ENCODE results near the gene COL28A1. TPM values are rescaled to one million over a fixed set of nuclear protein-coding genes. Genes with fewer than 3 reads are reported as not detected.

The COL28A1 gene
- total RNA-seq, 2 donors from 2014 or later: 1.8 to 6.2 TPM

GRCh38 chr7:7522421-7522820 lies 13.3 kb downstream of the COL28A1 start:
- no peak for TF ChIP-seq POLR2AphosphoS5 (IDR thresholded peaks at IDR 0.05)
- TF ChIP-seq CTCF (IDR thresholded peaks at IDR 0.05): no peak
- TF ChIP-seq POLR2A (IDR thresholded peaks at IDR 0.05): no peak
- Histone ChIP-seq H3K27me3 (replicated peaks; ENCODE audit: insufficient read depth) (no peaks in the 10 kb centered on the region), H3K4me1 (replicated peaks) (no peaks in the 10 kb centered on the region), H3K4me3 (no peak overlapping the region), H3K27ac (no peak overlapping the region), H3K36me3 (no peaks in the 10 kb centered on the region), H3K9me3 (no peaks in the 10 kb centered on the region)
- WGBS: 77% methylated on average over 3 of the region's 3 CpGs
- intact Hi-C loops (cut with DNase I): no loop called here
- no peak for DNase-seq (ENCODE audit: low spot score)

GRCh38 chr7:7521259-7521658 lies 14.4 kb downstream of the COL28A1 start:
- TF ChIP-seq POLR2AphosphoS5 (IDR thresholded peaks at IDR 0.05) (no peak), POLR2A (IDR thresholded peaks at IDR 0.05) (no peak), CTCF (IDR thresholded peaks at IDR 0.05) (no peak)
- intact Hi-C loops (cut with DNase I): no loop called here
- H3K27ac ChIP-seq: no peak overlapping the region
- WGBS: 67% methylated on average over 3 of the region's 3 CpGs
- no peaks in the 10 kb centered on the region for H3K27me3 ChIP-seq (replicated peaks; ENCODE audit: insufficient read depth)
- no peaks in the 10 kb centered on the region for H3K9me3 ChIP-seq
- H3K36me3 ChIP-seq: no peaks in the 10 kb centered on the region
- H3K4me1 ChIP-seq (replicated peaks): no peaks in the 10 kb centered on the region
- no peak for DNase-seq (ENCODE audit: low spot score)
- H3K4me3 ChIP-seq: no peak overlapping the region

GRCh38 chr7:7519528-7519927 lies 16.1 kb downstream of the COL28A1 start:
- no peak overlapping the region for H3K27ac ChIP-seq
- H3K36me3 ChIP-seq: no peaks in the 10 kb centered on the region
- H3K27me3 ChIP-seq (replicated peaks; ENCODE audit: insufficient read depth): no peaks in the 10 kb centered on the region
- H3K9me3 ChIP-seq: no peaks in the 10 kb centered on the region
- H3K4me3 ChIP-seq: no peak overlapping the region
- TF ChIP-seq POLR2AphosphoS5 (IDR thresholded peaks at IDR 0.05) (no peak), CTCF (IDR thresholded peaks at IDR 0.05) (no peak)
- intact Hi-C loops (cut with DNase I): no loop called here
- WGBS: 55% methylated on average over 2 of the region's 2 CpGs
- H3K4me1 ChIP-seq (replicated peaks): no peaks in the 10 kb centered on the region
- no peak for DNase-seq (ENCODE audit: low spot score)

GRCh38 chr7:7519056-7519455 lies 16.6 kb downstream of the COL28A1 start:
- intact Hi-C loops (cut with DNase I): no loop called here

More at GRCh38 chr7:7519056-7519455, 16.6 kb downstream of the COL28A1 start:
- WGBS: 92% methylated on average over 2 of the region's 2 CpGs
- DNase-seq (ENCODE audit: low spot score): no peak
- Histone ChIP-seq H3K4me1 (replicated peaks) (no peaks in the 10 kb centered on the region), H3K36me3 (no peaks in the 10 kb centered on the region), H3K9me3 (no peaks in the 10 kb centered on the region), H3K4me3 (no peak overlapping the region), H3K27ac (no peak overlapping the region), H3K27me3 (replicated peaks; ENCODE audit: insufficient read depth) (no peaks in the 10 kb centered on the region)
- TF ChIP-seq POLR2AphosphoS5 (IDR thresholded peaks at IDR 0.05): no peak
- TF ChIP-seq POLR2A (IDR thresholded peaks at IDR 0.05): no peak
- no peak for TF ChIP-seq CTCF (IDR thresholded peaks at IDR 0.05)

Measured in prostate gland (tissue), 2 donors.